NCI-H2227 treated with DMSO at 0.1 percent for 48 hours (cell line): Measurements from ENCODE around the gene PLOD3.
A peak's percentile ranks its signal among the peaks of the same experiment; 100 is the strongest.
"Not testable (repeated sequence)": the region's sequence is repeated elsewhere in the genome, so short reads cannot be mapped to it uniquely, and the experiment has no call there.

Experiments used
- DNase-seq: peaks from one replicate; lab custom pipeline; 2025; lab: John Stamatoyannopoulos, UW

PLOD3 gene, protein sequence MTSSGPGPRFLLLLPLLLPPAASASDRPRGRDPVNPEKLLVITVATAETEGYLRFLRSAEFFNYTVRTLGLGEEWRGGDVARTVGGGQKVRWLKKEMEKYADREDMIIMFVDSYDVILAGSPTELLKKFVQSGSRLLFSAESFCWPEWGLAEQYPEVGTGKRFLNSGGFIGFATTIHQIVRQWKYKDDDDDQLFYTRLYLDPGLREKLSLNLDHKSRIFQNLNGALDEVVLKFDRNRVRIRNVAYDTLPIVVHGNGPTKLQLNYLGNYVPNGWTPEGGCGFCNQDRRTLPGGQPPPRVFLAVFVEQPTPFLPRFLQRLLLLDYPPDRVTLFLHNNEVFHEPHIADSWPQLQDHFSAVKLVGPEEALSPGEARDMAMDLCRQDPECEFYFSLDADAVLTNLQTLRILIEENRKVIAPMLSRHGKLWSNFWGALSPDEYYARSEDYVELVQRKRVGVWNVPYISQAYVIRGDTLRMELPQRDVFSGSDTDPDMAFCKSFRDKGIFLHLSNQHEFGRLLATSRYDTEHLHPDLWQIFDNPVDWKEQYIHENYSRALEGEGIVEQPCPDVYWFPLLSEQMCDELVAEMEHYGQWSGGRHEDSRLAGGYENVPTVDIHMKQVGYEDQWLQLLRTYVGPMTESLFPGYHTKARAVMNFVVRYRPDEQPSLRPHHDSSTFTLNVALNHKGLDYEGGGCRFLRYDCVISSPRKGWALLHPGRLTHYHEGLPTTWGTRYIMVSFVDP

DNA sequence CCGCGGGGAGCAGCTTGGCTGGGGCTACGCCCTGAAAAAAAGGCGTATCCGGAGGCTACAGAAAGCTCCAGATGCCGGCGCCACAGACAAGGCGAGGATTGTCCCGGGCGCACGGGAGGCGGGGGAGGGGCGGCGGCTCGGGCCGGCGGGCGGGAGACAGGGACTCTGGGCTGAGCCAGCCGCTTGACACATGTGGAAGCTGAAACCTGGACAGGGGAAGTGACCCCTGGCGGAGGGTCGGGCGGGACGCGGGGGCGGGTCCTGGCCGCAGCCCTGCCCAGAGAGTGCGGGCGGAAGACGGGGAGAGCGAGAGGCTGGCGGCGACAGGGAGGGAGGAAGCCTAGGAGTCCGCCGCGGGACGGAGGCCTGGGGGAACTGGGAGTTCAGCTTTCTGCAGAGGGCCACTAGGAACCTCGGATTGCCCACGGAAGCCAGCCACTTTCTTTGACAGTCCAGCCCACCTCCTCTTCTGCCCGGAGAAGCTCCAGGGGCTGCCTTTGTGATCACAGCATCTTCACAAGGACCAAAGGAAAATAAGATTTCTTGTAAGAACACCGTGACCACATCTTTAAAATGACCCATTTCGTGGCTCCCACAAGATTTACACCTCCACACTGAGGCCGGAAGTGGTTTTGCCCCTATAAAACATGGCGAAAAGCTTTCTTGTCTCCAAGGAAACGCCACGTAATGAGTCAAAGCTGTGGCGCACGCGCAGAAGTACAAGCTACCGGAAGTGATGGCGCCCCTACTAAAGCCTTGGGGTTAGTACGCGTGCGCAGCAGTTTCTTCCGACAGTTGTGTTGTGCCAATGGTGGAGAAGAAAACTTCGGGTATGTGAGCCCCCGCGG, at the start of gene PLOD3, which contains the start of gene ZNHIT1:
Gene PLOD3 (minus strand): TSS at position 194 of the 848 bp plus-strand sequence. CDS start 307 bp downstream, outside the sequence.
Gene ZNHIT1 (plus strand): TSS at position 778 of the 848 bp plus-strand sequence. CDS start 31 bp downstream, at position 809.
- DNase-seq = peak; percentile 99

DNA sequence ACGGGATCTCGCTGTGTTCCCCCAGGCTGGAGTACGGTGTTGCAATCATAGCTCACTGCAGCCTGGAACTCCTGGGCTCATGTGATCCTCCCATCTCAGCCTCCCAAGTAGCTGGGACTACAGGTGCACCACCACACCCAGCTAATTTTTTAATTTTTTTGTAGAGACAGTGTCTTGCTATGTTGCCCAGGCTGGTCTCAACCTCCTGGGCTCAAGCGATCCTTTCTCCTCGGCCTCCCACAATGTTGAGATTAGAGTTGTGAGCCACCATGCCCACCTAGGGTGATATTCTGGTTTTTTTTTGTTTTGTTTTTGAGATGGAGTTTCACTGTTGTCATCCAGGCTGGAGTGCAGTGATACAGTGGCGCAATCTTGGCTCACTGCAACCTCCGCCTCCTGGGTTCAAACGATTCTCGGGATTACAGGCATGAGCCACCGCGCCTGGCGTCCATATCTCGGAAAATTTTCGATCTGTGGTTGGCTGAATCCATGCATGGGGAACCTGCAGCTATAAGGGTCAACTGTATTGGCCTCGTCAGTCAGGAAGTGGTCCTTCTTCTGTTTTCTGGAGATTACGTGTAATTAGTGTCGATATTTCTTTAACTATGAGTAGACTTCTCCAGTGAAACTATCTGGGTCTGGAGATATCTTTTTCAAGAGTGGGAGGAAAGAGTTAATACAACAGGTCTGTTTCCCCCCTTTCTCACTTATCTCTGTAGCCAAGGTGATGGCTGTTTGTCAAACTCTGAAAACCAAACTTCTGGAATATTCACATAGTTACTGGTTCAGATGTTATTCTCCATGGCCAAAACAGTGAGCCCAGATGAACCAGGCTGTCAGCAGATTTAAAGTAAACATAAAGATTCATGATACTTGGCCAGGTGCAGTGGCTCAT, 48.5 kb upstream of the PLOD3 start:
- no peak for DNase-seq

DNA sequence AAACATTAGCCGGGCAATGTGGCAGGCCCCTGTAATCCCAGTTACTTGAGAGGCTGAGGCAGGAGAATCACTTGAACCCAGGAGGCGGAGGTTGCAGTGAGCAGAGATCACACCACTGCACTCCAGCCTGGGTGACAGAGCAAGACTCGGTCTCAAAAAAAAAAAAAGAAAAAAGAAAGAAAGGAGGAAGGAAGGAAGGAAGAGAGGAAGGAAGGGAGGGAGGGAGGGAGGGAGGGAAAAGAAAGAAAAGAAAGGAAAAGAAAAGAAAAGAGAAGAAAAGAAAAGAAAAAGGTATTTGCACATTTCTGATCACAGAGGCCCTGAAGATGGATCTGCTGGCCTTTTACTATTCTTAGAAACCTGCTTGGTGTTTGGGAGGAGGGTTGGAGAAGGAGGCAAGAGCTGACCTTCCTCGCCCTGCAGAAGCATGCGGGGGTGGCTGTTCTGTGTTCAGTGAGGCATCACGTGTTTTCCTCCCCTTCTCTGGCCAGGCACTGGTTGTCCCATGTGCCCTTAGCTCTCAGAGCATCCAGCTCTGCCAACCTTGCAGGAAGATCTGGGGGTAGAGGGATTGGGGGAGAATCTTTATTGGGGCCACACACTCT, 46.8 kb upstream of the PLOD3 start:
- DNase-seq = not testable (repeated sequence)

DNA sequence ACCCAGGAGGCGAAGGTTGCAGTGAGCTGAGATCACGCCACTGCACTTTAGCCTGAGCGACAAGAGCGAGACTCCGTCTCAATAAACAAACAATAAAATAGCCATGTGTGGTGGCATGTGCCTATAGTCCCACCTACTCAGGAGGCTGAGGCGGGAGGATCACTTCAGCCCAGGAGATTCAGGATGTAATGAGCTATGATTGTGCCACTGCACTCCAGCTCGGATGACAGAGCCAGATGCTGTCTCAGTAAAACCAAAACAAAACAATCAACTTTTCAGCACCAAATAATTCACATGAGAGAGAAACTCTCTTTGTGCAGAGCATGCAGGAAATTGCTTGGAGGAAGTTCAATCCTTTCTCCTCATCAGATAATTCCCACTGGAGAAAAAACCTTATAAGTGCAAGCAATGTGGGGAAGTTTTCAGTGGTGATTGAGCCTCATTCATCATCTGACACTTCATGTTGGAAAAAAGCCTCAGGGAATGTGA, 40.9 kb upstream of the PLOD3 start:
- DNase-seq = no peak

DNA sequence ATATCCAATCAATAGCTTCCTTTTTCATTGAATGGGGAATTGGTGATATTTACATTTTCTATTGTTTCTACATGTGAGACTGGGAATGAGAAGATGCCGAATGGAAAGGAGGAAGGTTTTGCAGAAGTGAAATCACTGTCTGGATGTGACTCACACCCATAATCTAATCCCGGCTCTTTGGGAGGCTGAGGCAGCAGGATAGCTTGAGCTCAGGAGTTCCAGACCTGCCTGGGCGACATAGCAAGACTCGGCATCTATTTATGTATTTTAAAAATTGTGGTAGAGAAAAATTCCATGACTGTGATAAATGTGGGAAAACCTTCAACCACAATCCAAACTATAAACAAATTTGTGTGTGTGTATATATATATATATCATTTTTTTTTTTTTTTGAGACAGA, 38.4 kb upstream of the PLOD3 start:
- DNase-seq = no peak

DNA sequence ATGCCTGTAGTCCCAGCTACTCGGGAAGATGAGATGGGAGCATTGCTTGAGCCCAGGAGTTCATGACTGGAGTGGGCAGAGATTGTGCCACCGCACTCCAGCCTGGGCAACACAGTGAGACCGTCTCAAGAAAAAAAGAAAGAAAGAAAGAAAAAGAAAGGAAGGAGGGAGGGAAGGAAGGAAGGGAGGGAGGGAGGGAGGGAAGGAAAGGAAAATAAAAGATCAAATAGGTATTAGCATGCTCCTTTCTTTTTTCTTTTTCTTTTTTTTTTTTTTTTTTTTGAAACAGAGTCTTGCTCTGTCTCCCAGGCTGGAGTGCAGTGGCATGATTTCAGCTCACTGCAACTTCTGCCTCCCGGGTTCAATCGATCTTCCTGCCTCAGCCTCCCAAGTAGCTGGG, 35.8 kb upstream of the PLOD3 start:
- DNase-seq = not testable (repeated sequence)

DNA sequence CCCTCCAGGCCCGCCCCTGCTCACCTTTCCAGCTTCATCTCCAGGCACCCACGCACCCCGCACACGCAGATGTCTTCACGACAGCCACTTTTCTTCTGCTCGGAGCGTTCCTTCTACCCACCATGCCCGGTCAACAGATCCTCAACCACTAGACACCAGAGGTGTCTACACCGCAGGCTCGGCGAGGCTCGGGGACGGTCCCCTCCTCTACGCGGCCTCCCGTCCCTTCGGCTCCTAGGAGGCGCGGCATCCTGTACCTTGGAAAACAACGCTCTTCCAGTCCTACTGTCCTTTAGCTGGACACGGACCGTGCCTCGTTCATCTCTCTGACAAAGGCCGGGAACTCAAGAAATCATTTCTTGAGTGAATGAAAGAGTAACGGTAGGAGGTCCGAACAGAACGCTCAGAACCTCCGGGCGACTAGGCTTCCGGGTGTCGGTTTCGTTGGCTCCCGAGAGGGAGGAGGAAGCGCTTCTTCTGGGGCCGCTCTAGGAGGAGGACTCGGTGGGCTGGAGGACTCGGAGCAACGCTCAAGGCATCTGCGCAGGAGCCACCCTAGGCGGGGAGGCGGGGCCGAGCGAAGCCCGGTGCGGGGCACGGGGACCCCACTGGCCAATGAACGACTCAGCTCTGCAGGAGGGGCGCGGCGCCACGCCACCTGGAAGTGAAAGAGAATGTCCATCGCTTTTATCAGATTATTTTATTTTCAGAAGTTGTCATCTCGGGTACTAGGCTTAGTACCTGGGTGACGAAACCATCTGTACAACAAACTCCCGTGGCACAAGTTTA, 34.7 kb upstream of the PLOD3 start:
- DNase-seq = peak; percentile 96

DNA sequence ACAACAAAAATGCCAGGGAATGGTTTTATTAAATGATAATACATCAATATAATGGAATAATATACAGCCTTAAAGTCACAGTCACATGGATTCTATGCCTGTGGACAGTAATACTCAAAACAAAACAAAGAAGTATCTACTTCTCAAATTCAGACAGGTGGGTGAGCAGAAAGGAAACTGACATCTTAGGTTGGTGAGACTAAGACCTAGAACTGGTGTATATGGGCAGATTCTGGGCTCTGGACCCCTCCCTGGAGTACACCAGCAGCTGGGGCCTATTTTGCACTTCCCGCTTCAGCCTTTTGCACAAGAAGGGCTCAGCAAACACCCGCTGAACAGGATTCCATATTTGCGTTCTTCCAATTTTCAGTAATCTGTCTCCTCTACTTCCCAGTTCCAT, 32.9 kb upstream of the PLOD3 start:
- DNase-seq = no peak

DNA sequence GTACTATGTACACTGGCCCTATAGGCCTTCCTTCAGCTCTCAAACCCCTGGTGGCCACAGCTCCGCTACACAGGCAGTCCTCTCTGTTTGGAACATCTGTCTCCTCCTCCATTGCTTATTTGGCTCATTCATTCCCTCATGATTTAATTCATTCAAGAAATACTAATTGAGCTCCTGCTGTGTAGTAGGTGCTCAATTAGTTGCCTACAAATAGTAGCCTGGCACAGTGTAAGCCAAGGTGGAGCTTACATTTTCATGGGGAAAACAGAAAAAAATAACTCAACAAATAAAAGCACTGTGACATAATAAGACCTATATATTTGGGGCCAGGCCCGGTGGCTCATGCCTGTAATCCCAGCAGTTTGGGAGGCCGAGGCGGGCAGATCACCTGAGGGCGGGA, 30.9 kb upstream of the PLOD3 start:
- no peak for DNase-seq

DNA sequence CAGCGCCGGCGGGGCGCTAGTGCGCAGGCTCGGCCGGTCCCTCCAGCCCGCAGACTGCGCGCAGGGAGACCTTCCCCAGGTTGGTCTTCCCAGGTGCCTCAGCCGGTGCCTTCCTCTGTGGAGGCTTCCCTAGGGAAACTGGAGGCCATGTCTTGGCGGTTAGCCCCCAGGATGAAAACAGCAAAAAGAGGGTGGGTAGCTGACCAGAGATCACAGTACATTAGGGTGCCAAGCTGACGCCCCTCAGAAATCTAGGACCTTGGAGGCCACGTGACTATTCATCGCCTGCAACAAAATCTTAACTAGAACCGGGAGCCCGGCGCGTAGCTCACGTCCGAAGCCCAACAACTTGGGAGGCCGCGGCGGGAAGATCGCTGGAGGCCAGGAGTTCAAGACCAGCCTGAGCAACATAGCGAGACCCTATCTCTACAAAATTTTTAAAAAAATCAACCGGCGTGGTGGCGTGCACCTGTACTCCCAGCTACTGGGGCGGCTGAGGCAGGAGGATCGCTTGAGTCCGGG, 27.8 kb upstream of the PLOD3 start:
- DNase-seq = no peak

DNA sequence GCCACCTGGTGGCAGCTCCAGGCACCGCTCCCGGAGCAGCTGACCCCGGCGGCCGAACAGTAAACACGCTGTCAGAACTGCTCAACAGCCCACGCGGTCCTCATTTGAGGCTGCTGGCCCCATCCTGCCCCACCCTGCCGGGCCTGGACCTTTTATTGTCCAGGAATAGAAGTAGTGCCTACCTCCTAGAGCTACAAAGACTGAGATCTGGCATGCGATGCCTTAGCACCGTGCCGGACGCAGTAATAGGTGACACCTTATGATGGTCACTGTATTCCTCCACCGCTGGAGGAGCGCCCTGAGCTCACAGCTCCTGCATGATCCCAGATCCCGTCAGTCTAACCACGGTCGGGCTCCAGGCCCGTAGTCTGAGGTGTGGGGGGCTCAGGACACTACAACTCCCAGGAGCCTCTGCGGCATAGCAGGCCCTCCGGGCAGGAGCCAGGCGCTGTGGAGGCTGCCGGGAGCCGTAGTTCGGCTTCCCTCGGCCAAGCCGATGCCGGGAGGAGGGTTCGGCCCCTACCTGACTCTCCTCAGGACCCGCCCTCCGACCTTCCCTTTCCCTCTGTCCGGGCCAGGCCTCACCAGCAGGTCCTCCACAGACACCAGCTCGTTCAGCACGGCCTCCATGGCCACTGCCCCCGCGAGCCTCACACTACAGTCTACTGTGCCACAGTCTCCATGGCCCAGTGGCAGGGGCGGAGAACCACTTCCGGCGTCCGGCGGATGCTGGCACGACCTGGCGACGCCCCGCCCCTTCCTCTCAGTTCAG, 27.2 kb upstream of the PLOD3 start, which contains the start of gene FIS1:
Gene FIS1 (minus strand): TSS at position 707 of the 772 bp plus-strand sequence. CDS start 77 bp downstream, at position 630.
- DNase-seq = peak; percentile 96

DNA sequence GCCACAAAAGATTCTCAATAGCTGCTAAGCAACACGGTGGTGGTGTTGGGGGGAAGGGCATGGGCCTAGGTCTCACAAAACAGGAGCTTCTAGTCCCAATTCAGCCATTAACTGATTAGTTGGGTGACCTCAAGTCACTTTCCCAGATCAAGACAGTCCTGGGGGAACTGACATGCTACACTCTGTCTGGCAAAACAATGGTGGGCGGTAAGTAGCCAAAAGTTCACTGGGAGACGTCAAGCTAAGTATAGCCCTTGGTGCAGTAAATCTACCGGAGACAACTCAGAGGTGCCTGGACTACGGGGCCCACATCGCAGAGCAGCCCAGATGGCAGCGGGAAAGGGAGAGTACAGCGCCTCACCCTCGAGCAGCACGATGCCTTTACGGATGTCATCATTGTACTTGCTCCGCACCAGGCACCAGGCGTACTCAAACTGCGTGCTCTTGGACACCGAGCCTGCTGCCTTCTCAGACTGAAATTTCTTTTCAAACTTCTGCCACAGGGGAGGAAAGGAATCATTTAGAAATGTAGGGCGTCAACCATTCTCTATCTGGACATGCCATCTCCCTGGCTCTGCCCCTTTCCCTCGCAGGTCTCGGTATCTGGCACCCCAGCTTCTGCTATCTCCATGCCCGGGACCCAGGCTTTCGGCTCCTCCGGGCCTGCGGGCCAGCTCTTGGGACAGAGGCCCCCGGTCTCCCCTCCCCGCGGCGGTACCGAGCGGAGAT, 26.4 kb upstream of the PLOD3 start:
- DNase-seq = no peak

DNA sequence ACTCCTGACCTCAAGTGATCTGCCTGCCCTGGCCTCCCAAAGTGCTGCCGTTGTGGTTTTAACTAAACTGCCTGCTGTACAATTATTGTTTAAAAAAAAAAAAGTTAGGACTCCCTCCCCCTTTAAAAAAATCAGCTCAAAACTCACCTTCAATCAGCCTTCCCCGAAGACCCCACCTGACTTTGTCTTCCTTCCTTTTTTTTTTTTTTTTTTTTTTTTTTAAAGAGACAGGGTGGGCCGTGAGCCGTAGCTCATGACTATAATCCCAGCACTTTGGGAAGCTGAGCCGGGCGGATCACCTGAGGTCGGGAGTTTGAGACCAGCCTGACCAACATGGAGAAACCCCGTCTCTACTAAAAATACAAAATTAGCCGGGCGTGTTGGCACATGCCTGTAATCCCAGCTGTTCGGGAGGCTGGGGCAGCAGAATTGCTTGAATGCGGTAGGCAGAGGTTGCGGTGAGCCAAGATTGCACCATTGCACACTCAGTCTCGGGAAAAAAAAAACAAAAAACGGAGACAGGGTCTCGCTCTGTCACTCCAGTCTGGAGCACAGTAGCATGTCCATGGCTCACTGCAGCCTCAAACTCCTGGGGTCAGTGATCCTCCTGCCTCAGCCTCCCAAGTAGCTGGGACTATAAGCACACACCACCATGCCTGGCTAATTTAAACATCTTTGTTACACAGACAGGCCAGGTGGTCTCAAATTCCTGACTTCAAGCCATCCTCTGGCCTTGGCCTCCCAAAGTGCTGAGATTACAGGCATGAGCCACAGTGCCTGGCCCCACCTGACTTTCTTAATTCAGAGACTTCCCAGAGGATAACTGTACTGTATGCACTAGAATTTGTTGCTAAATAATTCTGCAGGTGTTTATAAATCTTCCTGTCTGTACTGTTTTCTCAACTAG, 24.3 kb upstream of the PLOD3 start:
- DNase-seq = no peak

DNA sequence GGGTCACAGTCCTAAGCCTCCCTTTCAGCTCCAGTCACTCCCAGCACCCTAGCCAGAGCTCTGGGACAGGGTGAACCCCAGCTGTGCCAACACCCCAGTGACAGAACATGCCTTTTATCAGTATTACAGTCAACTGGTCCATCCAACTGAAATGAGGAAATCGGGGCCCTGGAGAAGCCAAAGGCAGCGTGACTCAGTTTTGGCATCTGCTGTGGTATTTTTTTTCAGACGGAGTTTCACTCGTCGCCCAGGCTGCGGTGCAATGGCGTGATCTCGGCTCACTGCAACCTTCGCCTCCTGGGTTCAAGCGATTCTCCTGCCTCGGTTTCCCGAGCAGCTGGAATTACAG, 23.6 kb upstream of the PLOD3 start:
- no peak for DNase-seq

DNA sequence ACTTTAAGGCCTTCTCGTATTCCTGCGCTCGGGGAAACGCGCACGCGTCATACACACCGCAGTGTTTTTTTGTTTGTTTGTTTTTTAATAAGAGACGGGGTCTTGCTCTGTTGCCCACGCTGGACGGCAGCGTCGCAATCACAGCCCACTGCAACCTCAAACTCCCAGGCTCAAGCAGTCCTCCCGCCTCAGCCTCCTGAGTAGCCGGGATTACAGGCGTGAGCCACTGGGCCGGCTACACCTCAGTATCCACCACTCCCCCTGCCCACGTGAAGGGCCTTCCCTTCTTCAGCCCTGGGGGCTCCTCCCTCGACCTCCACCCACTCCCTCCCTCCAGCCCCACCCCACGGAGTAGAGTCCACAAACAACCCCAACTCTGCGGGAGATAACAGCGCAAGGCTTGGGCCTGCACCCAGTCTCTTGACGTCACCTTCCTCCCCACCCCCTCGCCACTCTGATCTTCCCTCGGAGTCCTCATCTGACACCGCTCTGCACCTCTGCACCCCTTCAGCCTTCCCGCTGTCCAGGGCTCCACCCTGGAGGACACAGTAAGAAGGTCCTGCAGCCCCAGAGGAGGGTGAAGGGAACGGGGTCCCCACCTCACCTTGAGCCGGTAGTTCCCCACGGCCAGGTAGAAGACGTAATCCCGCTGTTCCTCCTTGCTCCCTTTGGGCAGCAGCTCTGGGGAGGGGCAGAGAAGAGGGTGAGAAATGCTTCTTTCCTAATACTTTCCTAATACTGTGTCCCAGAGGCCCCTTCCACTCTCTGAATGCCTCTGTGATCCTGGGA, 23.0 kb upstream of the PLOD3 start:
- DNase-seq = no peak

DNA sequence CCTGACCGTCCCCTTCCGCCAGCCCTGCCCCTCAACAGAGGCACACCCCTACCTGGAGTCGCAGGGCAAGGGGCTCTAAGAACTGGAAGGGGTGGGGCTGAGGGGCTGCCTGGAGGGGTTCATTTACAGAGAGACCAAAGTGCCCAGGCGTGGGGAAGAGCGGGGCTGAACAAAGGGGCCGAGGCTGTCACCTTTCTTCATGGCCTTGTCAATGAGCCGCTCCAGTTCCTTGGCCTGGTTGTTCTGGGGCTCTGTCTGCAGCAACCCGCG, 22.5 kb upstream of the PLOD3 start:
- no peak for DNase-seq
